Osteocyte (in vitro differentiated cells): Measurements from ENCODE around the gene LRRC59. TPM values are rescaled to one million over a fixed set of nuclear protein-coding genes. Genes with fewer than 3 reads are reported as not detected.
A peak's percentile ranks its signal among the peaks of the same experiment; 100 is the strongest.

Source experiments
- DNase-seq: peaks from one replicate; pipeline ENCODE4 v3.0.0; 2021; ENCODE audit warnings: mixed read lengths; ENCODE audit not compliant: unreplicated experiment; ENCODE audit errors: extremely low spot score
- H3K27ac Mint-ChIP-seq: one replicate; pipeline ENCODE4 v1.8.0; 2021; ENCODE audit warnings: mild to moderate bottlenecking, mixed read lengths; ENCODE audit not compliant: unreplicated experiment
- H3K27me3 Mint-ChIP-seq: one replicate; pipeline ENCODE4 v1.8.0; 2021; ENCODE audit warnings: mixed read lengths; ENCODE audit not compliant: unreplicated experiment
- H3K36me3 Mint-ChIP-seq: one replicate; pipeline ENCODE4 v1.8.0; 2021; ENCODE audit warnings: mixed read lengths; ENCODE audit not compliant: unreplicated experiment
- H3K4me1 Mint-ChIP-seq: one replicate; pipeline ENCODE4 v1.8.0; 2021; ENCODE audit warnings: mixed read lengths; ENCODE audit not compliant: unreplicated experiment
- H3K4me3 Mint-ChIP-seq: one replicate; pipeline ENCODE4 v1.8.0; 2021; ENCODE audit warnings: mild to moderate bottlenecking, moderate library complexity, mixed read lengths; ENCODE audit not compliant: unreplicated experiment
- H3K9me3 Mint-ChIP-seq: one replicate; pipeline ENCODE4 v1.8.0; 2021; ENCODE audit warnings: mixed read lengths; ENCODE audit not compliant: unreplicated experiment
- CTCF ChIP-seq: fragments of 200-600 bp; sonication (generic); IDR thresholded peaks from 2 replicates; pipeline ENCODE4 v1.5.0; 2021; ENCODE audit warnings: antibody characterized with exemption, mild to moderate bottlenecking, moderate library complexity
- total RNA-seq: library from RNA; stranded (reverse); gene quantifications from 2 replicates; pipeline ENCODE4 v1.2.1, GENCODE V29; 2021

Gene LRRC59
- total RNA-seq, 1 donor from 2014 or later: 87.2 TPM

- H3K9me3 Mint-ChIP-seq: no peaks in the 10 kb centered on the region
- DNase-seq: no peak
- peaks cover 25% of the 10 kb centered on the region for H3K4me1 Mint-ChIP-seq
- no peak for TF ChIP-seq CTCF
- H3K36me3 Mint-ChIP-seq: peaks cover 16% of the 10 kb centered on the region
- peak overlapping the region; percentile 73 for H3K27ac Mint-ChIP-seq
- H3K4me3 Mint-ChIP-seq: peak overlapping the region; percentile 93
- H3K27me3 Mint-ChIP-seq: peaks cover 2% of the 10 kb centered on the region
Measured at GRCh38 chr17:50397919-50398285, 579 bp upstream of the LRRC59 start.

DNA sequence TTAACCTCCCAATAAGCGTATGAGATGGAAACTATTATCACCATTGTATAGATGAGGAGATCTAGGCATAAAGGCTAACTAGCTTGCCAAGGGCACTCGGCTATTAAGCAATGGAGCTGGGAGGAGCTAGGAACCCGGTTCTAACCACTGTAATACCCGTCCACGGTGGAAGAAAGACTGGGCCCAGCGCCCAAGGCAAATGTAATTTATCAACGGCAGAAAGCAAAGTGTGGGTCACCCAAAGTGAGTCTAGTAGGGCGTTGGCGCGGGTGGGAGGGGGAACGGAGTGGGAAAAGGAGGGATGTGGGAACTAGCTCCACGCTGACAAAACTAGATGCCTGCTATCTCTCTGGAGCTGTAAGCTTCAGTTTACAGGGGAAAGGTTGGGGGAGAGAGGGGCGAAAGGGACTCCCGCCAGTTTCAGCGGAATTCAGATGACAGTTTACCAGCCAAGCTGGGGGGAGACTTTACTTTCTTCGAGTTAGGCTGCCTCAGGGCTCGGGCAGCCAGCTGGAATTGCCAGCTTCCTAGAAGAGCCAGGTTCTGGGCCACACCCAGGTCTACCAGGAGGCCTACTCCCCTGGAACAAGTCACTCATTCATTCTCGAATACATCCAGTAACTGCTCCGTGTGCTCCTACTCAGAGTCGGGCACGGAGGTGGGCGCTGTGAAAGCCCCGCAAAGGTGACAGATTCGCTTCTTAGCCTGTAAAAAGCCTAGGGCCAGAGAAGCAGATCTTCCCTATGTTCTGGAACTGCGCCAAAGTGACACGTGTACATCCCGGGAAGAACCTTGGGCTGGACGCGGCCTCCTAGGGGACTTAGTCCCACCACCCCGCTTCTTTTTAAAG lies 837 bp downstream of the LRRC59 start:
- peaks cover 25% of the 10 kb centered on the region for H3K4me1 Mint-ChIP-seq
- no peak for TF ChIP-seq CTCF

DNA sequence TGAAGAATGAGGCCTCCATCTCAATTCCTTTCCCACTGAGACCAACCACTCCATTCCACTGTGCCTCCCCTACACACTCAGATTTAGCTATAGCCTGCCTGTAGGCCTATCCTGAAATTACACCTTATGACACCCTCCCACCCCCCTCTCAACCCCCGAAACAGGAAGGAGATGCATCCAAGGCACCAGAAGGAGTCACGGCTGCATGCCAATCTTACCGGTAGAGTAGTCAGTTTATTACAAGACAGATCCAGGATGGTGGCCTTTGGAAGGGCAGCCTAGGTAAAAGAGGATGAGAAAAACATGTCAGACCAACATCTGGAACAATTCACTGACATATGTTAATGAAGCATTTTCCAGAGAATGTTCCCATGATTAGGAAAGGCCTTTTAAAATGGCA lies 2.6 kb downstream of the LRRC59 start:
- Mint-ChIP-seq H3K27ac (no peak overlapping the region), H3K36me3 (peaks cover 31% of the 10 kb centered on the region), H3K4me3 (peak overlapping the region; percentile 93), H3K4me1 (peaks cover 25% of the 10 kb centered on the region), H3K27me3 (no peaks in the 10 kb centered on the region), H3K9me3 (no peaks in the 10 kb centered on the region)
- TF ChIP-seq CTCF: no peak
- DNase-seq: no peak

More for the DNA sequence above, 837 bp downstream of the LRRC59 start:
- Mint-ChIP-seq H3K36me3 (peaks cover 22% of the 10 kb centered on the region), H3K27me3 (no peaks in the 10 kb centered on the region), H3K4me3 (peak overlapping the region; percentile 93), H3K27ac (peak overlapping the region; percentile 66), H3K9me3 (no peaks in the 10 kb centered on the region)
- no peak for DNase-seq

GRCh38 chr17:50393700-50394099 lies 3.6 kb downstream of the LRRC59 start:
- no peak overlapping the region for H3K4me3 Mint-ChIP-seq
- DNase-seq: no peak
- no peaks in the 10 kb centered on the region for H3K9me3 Mint-ChIP-seq
- no peaks in the 10 kb centered on the region for H3K27me3 Mint-ChIP-seq
- TF ChIP-seq CTCF: no peak
- H3K4me1 Mint-ChIP-seq: peaks cover 25% of the 10 kb centered on the region
- peaks cover 33% of the 10 kb centered on the region for H3K36me3 Mint-ChIP-seq
- no peak overlapping the region for H3K27ac Mint-ChIP-seq

GRCh38 chr17:50392621-50393020 lies 4.7 kb downstream of the LRRC59 start:
- Mint-ChIP-seq H3K27ac (no peak overlapping the region), H3K4me1 (peaks cover 22% of the 10 kb centered on the region), H3K4me3 (no peak overlapping the region), H3K9me3 (no peaks in the 10 kb centered on the region), H3K27me3 (no peaks in the 10 kb centered on the region), H3K36me3 (peaks cover 37% of the 10 kb centered on the region)
- DNase-seq: no peak
- no peak for TF ChIP-seq CTCF
